Vagina (tissue), 2 donors: ENCODE results near the gene VANGL2.

Experiments
- CTCF ChIP-seq, 3 experiments: fragments of 450-650 bp in 2 of 3; fragments of 200-600 bp in 1 of 3; sonication (generic) in 1 of 3; IDR thresholded peaks; one replicate each; pipeline ENCODE4 v1.5.1; 2017 to 2019; ENCODE audit warnings: antibody characterized with exemption in 3 of 3, mild to moderate bottlenecking in 2 of 3, moderate library complexity in 2 of 3
- POLR2A ChIP-seq, 2 donors: fragments of 450-650 bp; IDR thresholded peaks; one replicate each; pipeline ENCODE4 v1.6.1; 2017; ENCODE audit warnings: antibody characterized with exemption in 2 of 2, mild to moderate bottlenecking in 2 of 2, moderate library complexity in 2 of 2

DNA sequence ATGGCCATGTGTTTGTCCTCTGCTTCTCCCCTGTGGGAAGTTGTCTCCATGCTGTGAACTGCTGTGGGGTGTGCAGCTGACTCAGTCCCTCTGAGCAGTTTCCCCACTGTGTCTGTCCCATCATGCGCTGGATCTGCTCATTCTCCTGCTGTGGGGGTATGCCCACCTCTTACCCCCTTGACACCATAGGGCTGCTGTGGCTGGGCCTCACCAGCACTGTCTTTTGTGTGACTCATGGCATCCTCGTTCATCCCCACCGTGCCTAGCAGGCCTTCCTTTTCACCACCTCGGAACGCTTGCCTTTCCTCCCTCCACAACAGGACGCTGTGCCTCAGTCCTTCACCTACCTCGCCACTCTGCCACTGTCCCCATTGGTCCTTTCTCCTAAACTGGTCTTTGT is 27.3 kb downstream of the VANGL2 start:
- TF ChIP-seq POLR2A (IDR thresholded peaks at IDR 0.05), result no peak
- no peak for TF ChIP-seq CTCF (IDR thresholded peaks at IDR 0.05)
